Muscle layer of colon (tissue), 2 donors: ENCODE results near the gene TACR3.
A peak's percentile ranks its signal among the peaks of the same experiment; 100 is the strongest.
"Not testable (repeated sequence)": the region's sequence is repeated elsewhere in the genome, so short reads cannot be mapped to it uniquely, and the experiment has no call there.

Experiments used
- H3K27ac ChIP-seq: one replicate; pipeline ENCODE4 v1.7.0; 2013; ENCODE audit warnings: low read depth, mild to moderate bottlenecking, low read length, moderate library complexity
- H3K27me3 ChIP-seq, 2 donors: one replicate each; pipeline ENCODE4 v1.7.0; 2013; ENCODE audit warnings: low read length in 2 of 2, mild to moderate bottlenecking in 2 of 2; ENCODE audit not compliant: insufficient read depth in 2 of 2, control insufficient read depth in 1 of 2
- H3K36me3 ChIP-seq: one replicate; pipeline ENCODE4 v1.7.0; 2013; ENCODE audit warnings: mild to moderate bottlenecking, low read length; ENCODE audit not compliant: insufficient read depth
- H3K4me1 ChIP-seq: one replicate; pipeline ENCODE4 v1.7.0; 2013; ENCODE audit warnings: mild to moderate bottlenecking, low read length; ENCODE audit not compliant: insufficient read depth
- H3K4me3 ChIP-seq, 2 donors: one replicate each; pipeline ENCODE4 v1.7.0; 2013; ENCODE audit warnings: low read length in 2 of 2, low read depth in 1 of 2, mild to moderate bottlenecking in 1 of 2, moderate library complexity in 1 of 2
- H3K9ac ChIP-seq: one replicate; pipeline ENCODE4 v1.7.0; 2013; ENCODE audit warnings: low read length
- H3K9me3 ChIP-seq: one replicate; pipeline ENCODE4 v1.7.0; 2013; ENCODE audit warnings: mild to moderate bottlenecking, low read length
- donor health status: abdominal sarcoma.
- donor health status: Adenocarcinoma of cecum.

Gene TACR3, protein sequence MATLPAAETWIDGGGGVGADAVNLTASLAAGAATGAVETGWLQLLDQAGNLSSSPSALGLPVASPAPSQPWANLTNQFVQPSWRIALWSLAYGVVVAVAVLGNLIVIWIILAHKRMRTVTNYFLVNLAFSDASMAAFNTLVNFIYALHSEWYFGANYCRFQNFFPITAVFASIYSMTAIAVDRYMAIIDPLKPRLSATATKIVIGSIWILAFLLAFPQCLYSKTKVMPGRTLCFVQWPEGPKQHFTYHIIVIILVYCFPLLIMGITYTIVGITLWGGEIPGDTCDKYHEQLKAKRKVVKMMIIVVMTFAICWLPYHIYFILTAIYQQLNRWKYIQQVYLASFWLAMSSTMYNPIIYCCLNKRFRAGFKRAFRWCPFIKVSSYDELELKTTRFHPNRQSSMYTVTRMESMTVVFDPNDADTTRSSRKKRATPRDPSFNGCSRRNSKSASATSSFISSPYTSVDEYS

DNA sequence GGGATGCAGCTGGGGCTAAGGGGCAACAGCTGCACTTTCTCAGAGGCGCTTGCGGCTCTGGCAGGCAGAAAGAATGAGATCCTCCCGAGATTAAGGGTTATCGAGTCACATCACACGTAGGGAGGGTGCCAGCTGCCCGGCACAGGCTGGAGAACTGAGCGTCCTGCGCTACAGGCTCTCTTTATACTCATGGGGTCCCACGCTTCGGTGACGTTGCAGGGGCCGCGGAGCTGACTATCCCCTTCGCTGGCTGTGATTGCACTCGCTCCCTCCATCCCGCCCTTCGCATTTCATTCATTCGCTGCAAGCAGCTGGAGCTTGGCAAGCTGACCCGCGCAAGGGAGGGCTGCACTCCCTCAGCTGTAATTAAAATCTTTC lies at the start of gene TACR3:
Gene TACR3, minus strand, starts transcription at position 156 of the 378 bp plus-strand sequence. CDS start 310 bp downstream, outside the sequence.
- H3K27me3 ChIP-seq, result peaks cover 0 to 10% of the 10 kb centered on the region in 2 donors
- H3K9me3 ChIP-seq, result no peaks in the 10 kb centered on the region
- H3K36me3 ChIP-seq, result no peaks in the 10 kb centered on the region
- no peak within 1 kb of the TSS for H3K27ac ChIP-seq
- no peaks in the 10 kb centered on the region for H3K4me1 ChIP-seq
- H3K9ac ChIP-seq, result no peak within 1 kb of the TSS
- H3K4me3 ChIP-seq, result peak within 1 kb of the TSS in 1 of 2 donors; percentile 27

DNA sequence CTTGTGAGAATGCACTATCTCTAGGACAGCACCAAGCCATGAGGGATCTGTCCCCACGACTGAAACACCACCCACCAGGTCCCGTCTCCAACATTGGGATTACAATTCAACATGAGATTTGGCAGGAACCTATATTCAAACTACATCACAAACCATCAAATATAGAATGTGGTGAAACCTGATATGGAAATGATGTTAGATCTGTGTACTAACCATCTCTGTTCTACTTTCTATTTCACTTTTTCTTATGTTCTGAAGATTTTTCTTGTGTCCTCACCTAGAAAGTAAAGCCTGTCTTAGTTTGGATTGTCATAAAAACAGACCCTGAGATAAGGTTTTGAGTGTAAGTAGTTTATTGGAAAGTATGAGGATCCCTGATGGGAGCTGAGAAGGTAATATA lies 37.8 kb upstream of the TACR3 start:
- no peaks in the 10 kb centered on the region for H3K36me3 ChIP-seq
- H3K4me3 ChIP-seq, result no peak overlapping the region
- no peak overlapping the region for H3K9ac ChIP-seq
- H3K9me3 ChIP-seq, result no peaks in the 10 kb centered on the region
- no peaks in the 10 kb centered on the region for H3K4me1 ChIP-seq
- no peaks in the 10 kb centered on the region for H3K27me3 ChIP-seq
- no peak overlapping the region for H3K27ac ChIP-seq

DNA sequence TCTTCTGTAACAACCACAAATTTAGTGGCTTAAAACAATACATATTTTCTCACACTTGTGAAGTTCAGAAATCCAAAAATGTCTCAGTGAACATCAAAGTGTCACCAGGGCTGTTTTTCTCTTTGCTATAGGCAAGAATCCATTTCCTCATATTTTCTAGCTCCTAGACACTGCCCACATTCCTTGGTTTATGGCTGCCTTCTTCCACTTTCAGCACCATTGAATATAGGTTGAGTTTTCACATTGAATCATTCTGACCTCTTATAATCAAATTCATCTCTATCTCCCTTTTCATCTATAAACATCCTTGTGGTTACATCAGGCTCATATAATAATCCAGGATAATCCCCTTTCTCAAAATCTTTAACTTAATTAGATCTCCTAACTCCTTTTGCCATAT lies 37.0 kb upstream of the TACR3 start:
- H3K9me3 ChIP-seq, result no peaks in the 10 kb centered on the region
- H3K4me1 ChIP-seq, result no peaks in the 10 kb centered on the region
- no peak overlapping the region for H3K4me3 ChIP-seq
- no peaks in the 10 kb centered on the region for H3K36me3 ChIP-seq
- no peaks in the 10 kb centered on the region for H3K27me3 ChIP-seq
- no peak overlapping the region for H3K9ac ChIP-seq
- H3K27ac ChIP-seq, result no peak overlapping the region

DNA sequence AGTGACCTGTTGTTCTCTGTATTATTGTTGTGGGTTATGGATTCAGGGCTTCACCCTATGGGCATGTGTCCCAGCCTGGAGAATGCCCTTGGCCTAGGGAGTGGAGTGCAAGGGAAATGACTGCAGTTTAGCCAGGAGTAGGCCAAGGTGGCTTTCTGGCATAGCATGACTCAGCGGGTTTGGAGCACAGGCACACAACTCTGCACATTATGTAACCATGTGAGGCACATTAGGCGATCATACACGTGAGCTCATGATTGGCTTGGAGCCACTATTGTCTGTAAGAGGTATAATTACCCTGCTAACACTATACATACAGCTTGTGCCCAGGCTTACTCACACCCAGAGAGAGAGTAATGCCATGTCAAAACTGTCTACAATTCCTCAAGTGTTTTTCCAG lies 35.1 kb upstream of the TACR3 start:
- Histone ChIP-seq H3K4me1 (no peaks in the 10 kb centered on the region), H3K4me3 (no peak overlapping the region), H3K9me3 (no peaks in the 10 kb centered on the region), H3K9ac (no peak overlapping the region), H3K27ac (no peak overlapping the region), H3K36me3 (no peaks in the 10 kb centered on the region), H3K27me3 (no peaks in the 10 kb centered on the region)

DNA sequence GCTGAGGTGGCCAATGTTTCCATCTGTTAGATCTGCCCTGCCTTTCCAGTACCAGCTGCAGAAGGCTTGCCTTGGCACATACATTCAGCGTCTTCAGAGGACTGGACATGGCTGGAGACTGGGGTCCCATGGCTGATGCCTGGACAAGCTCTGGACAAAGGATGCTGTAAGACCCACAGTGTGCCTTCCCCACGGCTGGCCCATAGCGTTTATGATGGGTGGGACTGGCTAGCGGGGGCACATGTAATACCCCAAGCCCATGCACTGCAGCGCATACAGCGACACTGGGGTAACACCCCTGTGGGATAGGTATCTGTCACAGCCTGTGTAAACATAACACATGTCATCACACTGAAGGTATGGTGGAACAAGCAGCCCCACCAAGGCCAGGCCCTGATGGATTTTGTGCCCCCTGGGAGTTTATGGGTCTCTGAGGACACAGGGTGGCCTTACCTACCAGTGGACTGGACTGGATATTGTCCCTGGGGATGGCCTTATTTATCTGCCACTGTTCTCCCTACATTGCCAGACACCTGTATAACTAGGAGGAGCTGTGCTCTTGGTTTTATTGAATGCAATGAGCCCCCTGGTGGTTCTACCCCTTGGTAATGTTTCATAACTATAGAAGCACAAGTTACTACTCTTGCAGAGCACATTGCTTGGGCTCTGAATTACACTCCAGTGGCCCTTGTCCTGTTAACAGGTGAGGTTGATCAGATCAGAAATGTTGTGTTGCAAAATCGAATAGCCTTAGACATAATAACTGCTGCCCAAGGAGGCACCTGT lies 34.3 kb upstream of the TACR3 start:
- no peaks in the 10 kb centered on the region for H3K36me3 ChIP-seq
- no peak overlapping the region for H3K4me3 ChIP-seq
- H3K9ac ChIP-seq, result no peak overlapping the region
- no peaks in the 10 kb centered on the region for H3K9me3 ChIP-seq
- H3K27ac ChIP-seq, result no peak overlapping the region
- H3K4me1 ChIP-seq, result no peaks in the 10 kb centered on the region
- no peaks in the 10 kb centered on the region for H3K27me3 ChIP-seq

DNA sequence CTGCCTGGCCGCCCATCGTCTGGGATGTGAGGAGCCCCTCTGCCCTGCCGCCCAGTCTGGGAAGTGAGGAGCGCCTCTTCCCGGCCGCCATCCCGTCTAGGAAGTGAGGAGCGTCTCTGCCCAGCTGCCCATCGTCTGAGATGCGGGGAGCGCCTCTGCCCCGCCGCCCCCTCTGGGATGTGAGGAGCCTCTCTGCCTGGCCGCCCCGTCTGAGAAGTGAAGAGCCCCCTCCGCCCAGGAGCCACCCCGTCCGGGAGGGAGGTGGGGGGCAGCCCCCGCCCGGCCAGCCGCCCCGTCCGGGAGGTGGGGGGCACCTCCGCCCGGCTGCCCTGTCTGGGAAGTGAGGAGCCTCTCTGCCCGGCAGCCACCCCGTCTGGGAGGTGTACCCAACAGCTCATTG lies 3.4 kb upstream of the TACR3 start:
- not testable (repeated sequence) for H3K9ac ChIP-seq, H3K36me3 ChIP-seq, H3K4me1 ChIP-seq, H3K27ac ChIP-seq, H3K4me3 ChIP-seq, H3K9me3 ChIP-seq
- H3K27me3 ChIP-seq, result peaks cover 0 to 10% of the 10 kb centered on the region in 2 donors

DNA sequence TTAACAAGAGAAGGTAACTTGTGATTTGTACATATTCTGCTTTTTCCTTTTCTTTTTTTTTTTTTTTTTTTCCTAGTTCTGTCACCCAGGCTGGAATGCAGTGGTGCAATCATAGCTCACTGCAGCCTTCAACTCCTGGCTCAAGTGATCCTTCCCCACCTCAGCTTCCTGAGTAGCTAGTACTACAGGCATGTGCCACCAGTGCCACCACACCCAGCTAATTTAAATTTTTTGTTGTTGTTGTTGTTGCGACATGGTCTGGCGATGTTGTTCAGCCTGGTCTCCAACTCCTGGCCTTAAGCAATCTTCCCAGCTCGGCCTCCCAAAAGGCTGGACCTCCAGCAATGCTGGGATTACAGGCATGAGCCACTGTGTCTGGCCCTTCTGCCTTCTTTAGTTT lies 1.5 kb upstream of the TACR3 start:
- H3K4me3 ChIP-seq, result no peak overlapping the region
- H3K27ac ChIP-seq, result no peak overlapping the region
- no peaks in the 10 kb centered on the region for H3K9me3 ChIP-seq
- H3K27me3 ChIP-seq, result peaks cover 0 to 10% of the 10 kb centered on the region in 2 donors
- no peaks in the 10 kb centered on the region for H3K36me3 ChIP-seq
- no peaks in the 10 kb centered on the region for H3K4me1 ChIP-seq
- H3K9ac ChIP-seq, result no peak overlapping the region

DNA sequence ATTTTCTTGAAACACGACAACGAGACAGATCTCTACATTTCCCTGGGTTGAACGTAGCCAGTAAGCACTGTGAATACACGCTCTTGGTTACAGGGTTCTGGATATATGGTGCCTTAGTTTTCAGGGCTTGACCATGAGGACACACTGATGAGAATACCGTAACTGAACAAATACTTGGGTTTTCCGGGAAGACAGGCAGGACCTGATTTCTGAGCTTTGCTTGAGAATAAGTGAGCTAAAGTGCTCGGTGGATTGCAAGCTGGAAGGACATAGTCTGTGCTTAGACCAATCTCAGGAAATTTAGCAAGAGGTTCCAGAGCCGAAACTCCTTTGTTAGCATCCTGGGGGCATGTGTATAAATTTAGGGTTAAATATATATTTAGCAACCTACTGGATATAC lies 876 bp upstream of the TACR3 start:
- no peaks in the 10 kb centered on the region for H3K4me1 ChIP-seq
- no peak overlapping the region for H3K27ac ChIP-seq
- no peak overlapping the region for H3K4me3 ChIP-seq
- no peaks in the 10 kb centered on the region for H3K36me3 ChIP-seq
- H3K27me3 ChIP-seq, result peaks cover 0 to 10% of the 10 kb centered on the region in 2 donors
- no peak overlapping the region for H3K9ac ChIP-seq
- no peaks in the 10 kb centered on the region for H3K9me3 ChIP-seq

DNA sequence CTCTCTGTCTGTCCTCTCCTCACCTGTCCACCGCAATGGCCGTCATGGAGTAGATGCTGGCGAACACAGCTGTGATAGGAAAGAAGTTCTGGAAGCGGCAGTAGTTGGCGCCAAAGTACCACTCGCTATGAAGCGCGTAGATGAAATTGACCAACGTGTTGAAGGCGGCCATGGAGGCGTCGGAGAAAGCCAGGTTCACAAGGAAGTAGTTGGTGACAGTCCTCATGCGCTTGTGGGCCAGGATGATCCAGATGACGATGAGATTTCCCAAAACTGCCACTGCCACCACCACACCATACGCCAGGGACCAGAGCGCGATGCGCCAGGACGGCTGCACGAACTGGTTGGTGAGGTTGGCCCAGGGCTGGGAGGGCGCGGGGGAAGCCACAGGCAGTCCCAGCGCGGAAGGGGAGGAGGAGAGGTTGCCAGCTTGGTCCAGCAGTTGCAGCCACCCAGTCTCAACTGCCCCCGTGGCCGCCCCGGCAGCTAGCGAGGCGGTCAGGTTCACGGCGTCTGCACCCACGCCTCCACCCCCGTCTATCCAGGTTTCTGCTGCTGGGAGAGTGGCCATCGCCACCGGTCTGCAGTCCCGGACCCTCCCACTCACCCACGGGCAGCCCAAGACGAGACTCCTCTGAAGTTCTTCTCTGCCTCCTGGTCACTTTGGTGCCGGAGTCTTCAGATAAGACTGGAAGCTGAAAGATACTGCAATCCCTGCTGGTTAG lies 518 bp downstream of the TACR3 start:
- Histone ChIP-seq H3K4me1 (no peaks in the 10 kb centered on the region), H3K9me3 (no peaks in the 10 kb centered on the region), H3K9ac (no peak overlapping the region), H3K27me3 (peaks cover 0 to 10% of the 10 kb centered on the region in 2 donors), H3K27ac (no peak overlapping the region), H3K36me3 (no peaks in the 10 kb centered on the region), H3K4me3 (peak overlapping the region in 1 of 2 donors; percentile 27)

DNA sequence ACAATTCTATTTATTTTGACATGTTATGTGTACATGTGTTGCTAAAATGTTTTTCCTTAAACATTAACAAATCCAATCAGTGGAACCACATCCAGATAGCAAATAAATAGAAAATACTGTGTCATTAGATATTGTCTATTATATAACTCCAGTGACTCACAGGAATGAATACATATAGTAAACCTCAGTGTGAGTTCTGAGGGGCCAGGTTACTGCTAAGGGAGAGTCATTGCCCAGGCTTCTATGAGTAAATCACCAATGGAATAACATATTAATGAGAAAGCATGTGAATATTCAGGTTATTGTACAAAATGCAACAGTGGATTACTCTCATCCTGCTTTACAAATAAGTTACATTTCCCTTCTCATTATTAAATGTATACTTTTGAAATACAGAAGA lies 27.2 kb downstream of the TACR3 start:
- H3K9me3 ChIP-seq, result no peaks in the 10 kb centered on the region
- no peak overlapping the region for H3K4me3 ChIP-seq
- H3K4me1 ChIP-seq, result no peaks in the 10 kb centered on the region

DNA sequence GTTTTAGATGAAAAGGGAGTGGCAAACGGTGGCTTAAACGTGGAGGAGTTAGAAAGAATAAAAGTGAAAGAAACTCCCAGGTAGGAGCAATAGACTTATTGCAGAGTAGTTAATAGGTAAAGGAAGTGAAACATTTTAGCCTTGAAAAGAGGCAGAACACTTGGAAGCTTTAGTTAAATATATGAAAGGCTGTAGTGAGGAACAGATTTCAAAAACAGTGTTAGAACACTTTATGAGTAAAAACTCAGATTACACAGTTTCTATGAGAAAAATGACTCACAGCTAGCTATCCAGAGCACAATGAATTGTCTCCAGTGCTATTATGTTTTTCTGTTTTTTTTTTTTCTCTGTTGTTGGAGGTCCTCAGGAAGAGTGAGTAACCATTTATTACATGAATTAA lies 45.8 kb downstream of the TACR3 start:
- no peaks in the 10 kb centered on the region for H3K36me3 ChIP-seq

More for the DNA sequence above, 27.2 kb downstream of the TACR3 start:
- H3K27me3 ChIP-seq, result no peaks in the 10 kb centered on the region
- no peak overlapping the region for H3K27ac ChIP-seq
- no peaks in the 10 kb centered on the region for H3K36me3 ChIP-seq
- no peak overlapping the region for H3K9ac ChIP-seq

More for the DNA sequence above, 45.8 kb downstream of the TACR3 start:
- Histone ChIP-seq H3K9me3 (no peaks in the 10 kb centered on the region), H3K27me3 (no peaks in the 10 kb centered on the region), H3K4me1 (no peaks in the 10 kb centered on the region), H3K4me3 (no peak overlapping the region), H3K9ac (no peak overlapping the region), H3K27ac (no peak overlapping the region)
